Hepatocyte (in vitro differentiated cells): Measurements from ENCODE around the gene SLC25A29.
"Not testable (repeated sequence)": the region's sequence is repeated elsewhere in the genome, so short reads cannot be mapped to it uniquely, and the experiment has no call there.

Source experiments
- CTCF ChIP-seq: fragments of 200-600 bp; sonication (generic); IDR thresholded peaks from 2 replicates; pipeline ENCODE4 v1.5.1; 2016; ENCODE audit warnings: antibody characterized with exemption, mild to moderate bottlenecking; ENCODE audit not compliant: poor library complexity
- EZH2 ChIP-seq: fragments of 200-600 bp; sonication (generic); IDR thresholded peaks from 2 replicates; pipeline ENCODE4 v1.6.1; 2016; ENCODE audit warnings: antibody characterized with exemption, mild to moderate bottlenecking, borderline replicate concordance

- not testable (repeated sequence) for TF ChIP-seq EZH2, CTCF
These were observed 9.5 kb downstream of the SLC25A29 start for GRCh38 chr14:100296729-100297128.
